Cerebellar cortex (tissue), 1 donor: Measurements from ENCODE around the gene KITLG.
"Not testable (repeated sequence)": the region's sequence is repeated elsewhere in the genome, so short reads cannot be mapped to it uniquely, and the experiment has no call there.

Experiments
- DNase-seq: peaks from one replicate; pipeline ENCODE4 v3.0.0-alpha.2; 2015; ENCODE audit warnings: low spot score

The KITLG gene

DNA sequence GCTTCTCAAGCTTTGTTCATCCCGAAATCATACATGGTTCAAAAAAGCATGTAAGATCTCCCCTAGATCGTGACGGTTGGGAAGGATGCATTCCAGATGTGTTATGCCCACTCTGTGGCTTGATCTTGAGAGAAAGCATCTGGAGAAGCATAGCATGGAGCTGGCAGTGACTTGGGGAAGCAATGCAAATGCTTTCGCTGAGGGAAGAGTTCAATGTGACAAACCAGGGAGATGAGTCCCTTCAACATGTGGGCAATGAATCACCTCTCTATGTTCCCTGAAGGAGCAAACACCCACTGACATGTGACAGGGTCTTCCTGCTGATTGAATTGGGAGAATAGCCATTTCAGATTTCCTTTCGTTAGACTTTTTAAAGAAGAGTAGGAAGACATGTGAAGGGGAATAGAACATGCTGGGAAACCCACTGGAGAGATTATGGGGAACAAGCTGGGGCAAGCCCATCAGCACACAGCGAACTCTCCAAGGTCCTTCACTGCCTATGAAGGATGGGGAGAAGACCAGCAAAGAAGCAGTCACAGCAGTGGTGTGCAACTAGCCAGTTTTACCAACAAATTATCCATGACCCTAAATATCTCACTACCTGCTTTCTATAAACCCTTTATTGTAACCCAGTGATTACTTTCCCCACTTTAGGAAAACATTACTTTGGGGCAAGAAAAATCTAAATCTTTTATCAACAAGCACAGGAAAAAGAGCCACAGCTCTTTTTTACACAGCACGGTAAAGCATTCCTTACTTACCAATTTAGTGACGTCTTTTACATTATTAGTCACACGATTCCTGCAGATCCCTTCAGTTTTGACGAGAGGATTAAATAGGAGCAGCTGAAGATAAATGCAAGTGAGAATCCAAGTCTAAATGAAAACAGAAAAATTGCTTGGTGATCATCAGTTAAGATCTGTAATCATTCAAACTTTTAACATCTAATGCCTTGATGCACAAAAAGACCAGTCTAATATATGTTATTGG lies 35.0 kb downstream of the KITLG start:
- no peak for DNase-seq

GRCh38 chr12:88539893-88540292 lies 40.4 kb downstream of the KITLG start:
- no peak for DNase-seq

DNA sequence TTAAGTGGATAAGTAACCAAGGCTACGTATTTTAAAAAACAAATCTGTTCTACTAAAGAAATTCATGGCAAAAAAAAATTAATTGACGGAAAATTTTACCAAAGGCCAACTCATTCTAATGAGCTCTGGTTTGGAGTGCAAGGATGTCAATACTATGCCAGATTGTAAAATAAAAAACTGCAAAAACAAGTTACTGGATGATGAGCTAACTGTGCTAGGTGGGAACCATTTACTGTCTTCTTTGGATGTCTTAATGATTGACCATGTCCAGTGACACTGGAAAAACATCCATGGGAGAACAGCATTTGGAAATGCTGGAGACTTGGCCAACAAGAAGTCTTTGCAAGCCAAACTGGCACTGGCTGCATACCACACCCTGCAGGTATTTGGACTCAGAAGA lies 41.6 kb downstream of the KITLG start:
- no peak for DNase-seq

DNA sequence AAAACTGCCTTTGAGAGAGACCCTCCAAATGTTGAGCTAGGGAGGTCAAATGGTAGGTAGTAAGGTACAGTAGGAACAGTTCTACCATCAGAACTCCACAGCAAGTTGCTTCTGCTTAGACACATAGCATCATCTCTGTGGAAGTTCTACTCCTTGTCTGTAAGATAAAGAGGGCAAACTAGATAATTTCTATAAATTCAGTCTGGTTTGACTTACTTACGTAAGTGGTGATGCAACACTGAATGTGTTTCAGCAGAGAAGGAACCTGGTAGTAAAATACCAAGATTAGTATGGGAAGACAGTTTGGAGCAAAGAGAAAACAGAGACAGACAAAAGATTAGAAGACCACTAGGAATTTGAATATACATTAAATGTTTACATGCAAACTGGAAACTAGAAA lies 42.0 kb downstream of the KITLG start:
- no peak for DNase-seq

DNA sequence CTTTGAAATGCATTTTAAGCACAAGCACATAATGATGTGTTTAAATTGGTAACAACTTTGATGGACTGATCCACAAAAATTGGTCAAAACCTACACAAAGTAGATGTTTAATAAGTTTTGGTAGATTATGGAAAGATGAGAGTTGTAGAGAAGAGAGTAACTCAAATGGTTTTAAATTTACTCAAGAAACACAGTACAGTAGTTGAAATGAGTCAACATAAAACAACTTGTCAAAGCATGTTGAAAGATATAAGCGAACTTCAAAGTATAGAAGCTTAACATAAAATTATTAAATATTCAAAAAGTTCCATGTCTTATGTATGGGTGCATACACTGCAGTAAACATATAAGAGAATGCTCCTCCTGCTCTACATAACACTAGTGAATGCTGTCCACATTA lies 49.4 kb downstream of the KITLG start:
- no peak for DNase-seq

DNA sequence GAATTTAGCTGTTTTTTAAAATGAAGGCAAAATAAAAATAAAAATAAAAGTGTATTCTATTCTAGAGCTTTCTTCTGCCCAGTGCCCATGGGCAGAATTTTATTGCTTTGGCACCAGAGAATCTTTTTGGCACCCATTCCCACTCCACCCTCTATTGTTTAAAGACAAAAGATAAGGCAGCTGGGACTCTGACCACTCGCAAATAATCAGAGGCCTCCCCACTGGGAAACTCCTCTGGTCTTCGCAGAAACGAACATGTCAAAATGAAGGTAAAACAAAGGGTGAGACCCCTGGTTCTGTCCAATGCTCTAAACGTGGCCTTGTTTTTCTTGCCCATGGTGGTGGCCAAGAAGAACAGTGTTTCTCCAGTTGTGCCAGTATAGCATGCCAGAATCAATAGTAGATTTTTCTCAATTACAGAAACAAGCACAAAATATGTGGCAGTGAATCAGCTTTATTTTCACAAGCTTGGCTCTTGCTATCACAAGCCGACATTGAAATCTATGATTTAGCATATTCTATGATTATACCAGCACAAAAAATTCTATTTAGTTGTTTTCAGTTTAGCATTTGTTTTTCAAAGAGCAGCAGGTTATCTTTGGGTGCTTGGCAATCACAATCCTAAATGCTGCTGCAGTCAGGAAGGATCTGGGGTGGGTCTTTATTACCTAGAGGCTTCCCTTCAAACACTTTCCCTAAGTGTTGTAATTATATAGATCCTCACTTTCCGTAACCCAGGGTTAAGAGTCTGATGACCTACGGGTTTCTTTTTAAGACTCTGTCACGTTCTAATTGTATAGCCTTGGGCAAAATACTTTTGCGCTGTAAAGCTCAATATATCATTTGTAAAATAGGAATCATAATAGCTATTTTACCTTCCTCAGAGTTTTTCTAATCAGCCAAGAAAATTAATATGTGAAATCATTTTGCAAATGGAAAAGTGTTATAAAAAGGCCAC lies 50.5 kb downstream of the KITLG start:
- no peak for DNase-seq

DNA sequence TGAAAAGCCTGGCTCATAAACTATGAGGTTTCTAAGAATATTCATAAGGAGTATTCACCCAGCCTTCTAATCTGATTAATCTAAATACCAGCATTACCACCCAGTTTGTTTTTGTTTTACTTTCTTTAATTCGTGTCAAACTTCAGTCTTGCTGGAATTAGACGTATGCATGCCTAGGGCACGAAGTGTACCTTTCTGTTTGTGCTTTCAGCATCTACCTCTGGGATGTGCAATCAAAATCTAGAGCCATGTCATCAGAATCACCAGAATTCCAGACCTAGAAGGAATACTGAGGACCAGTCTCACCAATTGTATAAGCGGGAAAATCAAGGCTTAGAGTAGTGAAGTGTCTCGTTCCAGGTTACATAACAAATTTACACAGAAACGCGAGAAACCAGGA lies 57.3 kb downstream of the KITLG start:
- no peak for DNase-seq

DNA sequence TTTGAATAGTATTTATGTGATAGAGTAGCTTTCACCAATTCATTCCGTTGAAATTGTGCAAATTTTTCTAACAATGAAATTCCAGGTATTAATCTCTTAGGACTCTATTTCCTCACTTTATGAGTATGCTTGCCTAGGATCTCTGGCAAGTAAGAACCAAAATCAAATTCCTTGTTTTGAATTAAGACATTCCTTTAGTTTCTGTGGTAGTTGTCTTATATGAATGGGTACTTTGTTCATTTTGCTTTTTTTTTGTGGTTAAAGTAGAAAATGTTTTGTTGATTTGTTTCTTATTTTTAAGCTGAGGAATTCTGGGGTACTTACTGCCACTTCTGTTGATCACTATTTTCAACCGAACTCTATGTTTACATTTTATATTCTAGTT lies 59.8 kb downstream of the KITLG start:
- DNase-seq = no peak

- DNase-seq = no peak
These were observed 60.4 kb downstream of the KITLG start for GRCh38 chr12:88519802-88520435.

GRCh38 chr12:88518863-88519403 lies 61.3 kb downstream of the KITLG start:
- DNase-seq = no peak

DNA sequence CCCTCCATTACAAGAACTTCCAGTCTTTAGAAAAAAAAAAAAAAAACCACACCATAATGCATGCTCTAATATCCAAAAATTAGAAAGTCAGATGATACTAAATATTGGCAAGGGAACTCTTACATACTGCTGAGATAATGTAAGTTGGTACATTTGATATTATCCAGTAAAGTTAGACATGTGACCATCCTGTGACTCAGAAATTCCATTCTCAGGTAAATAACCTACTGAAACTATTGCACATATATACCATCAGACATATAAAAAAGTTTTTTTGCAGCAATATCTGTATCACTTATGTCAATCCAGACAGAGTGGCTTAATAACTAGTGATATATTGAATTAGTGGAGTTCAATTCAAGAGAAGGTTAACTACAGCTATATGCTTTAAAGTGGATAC lies 63.5 kb downstream of the KITLG start:
- DNase-seq = no peak

GRCh38 chr12:88510843-88511242 lies 69.4 kb downstream of the KITLG start:
- no peak for DNase-seq

DNA sequence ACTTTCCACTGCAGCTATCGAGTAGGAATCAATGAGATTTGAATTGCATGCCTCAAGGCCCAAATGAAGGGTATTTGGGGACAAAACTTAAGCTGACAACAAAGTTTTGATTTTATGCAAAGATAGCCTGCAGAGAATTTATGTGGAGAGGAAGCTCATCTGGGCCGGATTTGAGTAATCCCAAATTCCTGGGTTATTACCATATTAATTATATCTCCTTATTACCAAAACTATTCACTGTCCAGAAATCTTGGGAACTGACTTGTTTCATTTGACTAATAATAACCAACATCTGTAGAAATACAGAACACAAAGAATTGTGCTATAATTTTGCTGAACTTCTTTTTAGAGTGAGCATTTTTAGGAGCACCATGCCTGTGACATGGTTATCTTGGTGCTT lies 70.4 kb downstream of the KITLG start:
- no peak for DNase-seq

DNA sequence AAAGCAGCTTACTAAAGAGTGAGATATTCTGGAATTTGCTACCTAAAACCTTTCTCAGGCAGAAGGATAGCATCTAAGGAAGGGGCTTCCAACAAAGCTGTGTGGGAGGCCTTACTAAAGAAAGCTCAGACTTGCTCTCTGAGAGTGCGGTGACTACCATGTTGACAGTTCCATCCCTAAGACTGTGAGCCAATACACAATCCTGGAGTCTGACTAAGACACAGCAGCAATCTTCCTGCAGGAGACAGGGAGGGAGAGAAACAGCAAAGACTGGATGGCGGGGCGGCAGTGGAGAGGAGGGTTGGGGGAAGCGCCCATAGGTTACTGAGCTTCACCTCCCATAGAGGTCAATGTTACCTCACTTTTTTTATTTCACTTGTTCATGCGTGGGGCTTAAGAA lies 70.9 kb downstream of the KITLG start:
- no peak for DNase-seq

- DNase-seq = not testable (repeated sequence)
These were observed 72.4 kb downstream of the KITLG start for GRCh38 chr12:88507851-88508250.

GRCh38 chr12:88507270-88507669 lies 73.0 kb downstream of the KITLG start:
- no peak for DNase-seq

GRCh38 chr12:88505696-88506095 lies 74.6 kb downstream of the KITLG start:
- DNase-seq = no peak

GRCh38 chr12:88503281-88503703 lies 77.0 kb downstream of the KITLG start:
- DNase-seq = no peak

DNA sequence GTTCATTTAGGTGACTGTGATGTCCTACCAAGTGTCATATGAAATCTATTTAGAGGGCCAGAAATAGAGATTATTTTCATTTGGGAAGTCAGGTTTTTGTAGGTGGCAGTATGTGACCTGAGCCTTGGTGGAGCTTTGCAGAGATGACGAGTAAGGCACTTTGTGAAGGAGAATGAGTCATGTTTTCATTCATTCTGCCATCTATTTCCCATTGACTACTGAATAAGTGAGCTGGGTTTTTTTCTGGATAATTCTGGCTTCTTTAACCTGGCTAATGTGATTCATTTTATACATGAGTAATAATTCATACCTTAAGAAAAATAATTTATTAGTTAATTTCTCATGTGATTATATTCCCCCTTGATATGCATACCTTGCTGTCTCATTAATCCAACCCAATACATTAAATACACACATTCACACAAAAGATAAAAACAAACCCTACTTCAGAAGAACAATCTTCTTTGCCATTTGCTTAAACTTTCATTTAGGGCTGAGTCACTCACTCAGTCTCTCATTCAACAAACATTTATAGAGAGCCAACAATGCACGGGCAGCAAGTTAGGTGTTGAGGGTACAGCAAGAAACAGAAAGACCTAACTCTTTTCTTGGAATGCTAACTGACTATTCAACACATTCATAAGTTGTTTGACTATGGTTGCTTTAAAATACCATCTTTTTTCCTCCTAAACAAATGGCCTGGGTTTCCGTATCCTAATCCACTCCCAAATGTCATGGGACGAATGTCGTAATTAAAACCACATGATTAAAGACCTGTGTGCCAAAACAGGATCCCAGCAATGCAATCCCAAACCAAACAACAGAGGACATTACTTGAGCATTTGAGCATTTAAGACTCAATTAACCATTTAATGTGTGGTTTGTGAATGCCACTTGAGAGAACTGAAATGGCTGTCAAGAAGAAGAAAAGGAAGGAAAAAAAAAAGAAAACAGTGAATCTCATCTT lies 78.0 kb downstream of the KITLG start:
- no peak for DNase-seq

DNA sequence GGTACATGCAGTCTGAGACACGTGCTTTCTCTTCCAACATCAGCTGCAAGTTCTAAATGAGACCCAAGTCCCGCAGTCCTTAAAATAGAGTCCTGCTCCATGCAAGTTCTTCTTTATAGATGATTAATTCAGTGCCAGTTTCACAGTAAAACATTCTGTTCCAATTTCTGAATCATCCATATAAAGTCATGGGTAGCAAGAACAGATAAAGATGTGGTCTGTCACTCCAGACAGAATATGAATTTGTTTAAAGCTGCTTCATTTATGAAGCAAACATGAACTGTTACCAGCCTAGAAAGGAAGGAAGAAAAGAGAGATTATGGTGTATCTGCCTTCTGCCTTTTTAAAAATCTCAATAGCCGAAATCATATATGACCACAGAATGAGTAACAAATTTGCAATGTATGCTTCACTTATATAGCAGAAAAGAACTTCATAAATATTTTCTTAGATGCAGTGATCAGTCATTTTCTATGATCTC lies 83.3 kb downstream of the KITLG start:
- DNase-seq = no peak

DNA sequence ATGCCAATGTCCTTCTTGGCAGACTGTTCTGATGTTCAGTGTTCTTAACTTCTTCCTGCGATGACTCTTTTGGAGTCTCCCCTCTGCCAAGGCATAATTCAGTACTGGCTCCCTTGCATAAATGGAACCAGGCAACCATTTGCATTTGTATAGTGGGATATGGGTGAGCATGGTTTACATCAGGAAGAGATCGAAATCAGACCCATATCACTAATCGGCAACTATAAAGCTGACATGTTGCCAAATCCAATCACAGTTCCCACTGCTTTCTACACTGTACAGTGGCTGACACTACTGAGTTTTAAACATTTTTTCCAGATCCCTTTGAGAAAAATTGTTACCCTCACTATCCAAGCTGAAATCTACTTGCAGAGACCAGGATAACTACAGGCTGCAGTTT lies 83.8 kb downstream of the KITLG start:
- DNase-seq = no peak
